H9 (cell line): ENCODE data around the gene LRRFIP2. TPM values are rescaled to one million over a fixed set of nuclear protein-coding genes. Genes with fewer than 3 reads are reported as not detected.

Source experiments
- DNase-seq: peaks from one replicate; pipeline ENCODE4 v3.0.0-alpha.2; 2017
- H2AFZ ChIP-seq: one replicate; pipeline ENCODE4 v1.6.1; 2013; ENCODE audit warnings: mild to moderate bottlenecking, low read length, control low read depth, moderate library complexity
- H2AK5ac ChIP-seq: 2 replicates; pipeline ENCODE4 v1.6.1; 2013; ENCODE audit warnings: low read length, control low read depth, mixed read lengths; ENCODE audit not compliant: insufficient read length
- H2BK120ac ChIP-seq: one replicate; pipeline ENCODE4 v1.6.1; 2013; ENCODE audit warnings: low read depth, mild to moderate bottlenecking, low read length, control low read depth, inconsistent platforms; ENCODE audit not compliant: poor library complexity, severe bottlenecking
- H2BK12ac ChIP-seq: 2 replicates; pipeline ENCODE4 v1.6.1; 2013; ENCODE audit warnings: low read length, control low read depth, mixed read lengths, low read depth; ENCODE audit not compliant: insufficient read length
- H2BK15ac ChIP-seq: 2 replicates; pipeline ENCODE4 v1.6.1; 2013; ENCODE audit warnings: low read depth, low read length, control low read depth
- H2BK20ac ChIP-seq: one replicate; pipeline ENCODE4 v1.6.1; 2013; ENCODE audit warnings: low read depth, mild to moderate bottlenecking, low read length, control low read depth, inconsistent platforms; ENCODE audit not compliant: poor library complexity, severe bottlenecking
- H2BK5ac ChIP-seq: 2 replicates; pipeline ENCODE4 v1.6.1; 2013; ENCODE audit warnings: low read length, control low read depth, mixed read lengths; ENCODE audit not compliant: insufficient read length
- H3K14ac ChIP-seq: 2 replicates; pipeline ENCODE4 v1.6.1; 2013; ENCODE audit warnings: low read length, control low read depth; ENCODE audit not compliant: insufficient read depth
- H3K18ac ChIP-seq: 2 replicates; pipeline ENCODE4 v1.6.1; 2013; ENCODE audit warnings: low read depth, mild to moderate bottlenecking, mixed read lengths, low read length, control low read depth; ENCODE audit not compliant: insufficient read length
- H3K23ac ChIP-seq: 2 replicates; pipeline ENCODE4 v1.6.1; 2013; ENCODE audit warnings: low read length, control low read depth, mixed read lengths, low read depth; ENCODE audit not compliant: insufficient read length
- H3K23me2 ChIP-seq: 2 replicates; pipeline ENCODE4 v1.6.1; 2013; ENCODE audit warnings: low read depth, mild to moderate bottlenecking, mixed read lengths, low read length, control low read depth; ENCODE audit not compliant: insufficient read length, poor library complexity, severe bottlenecking
- H3K27ac ChIP-seq: 2 replicates; pipeline ENCODE4 v1.5.1; 2013; ENCODE audit warnings: low read length, control low read depth, mixed read lengths, low read depth; ENCODE audit not compliant: insufficient read length
- H3K27me3 ChIP-seq: 2 replicates; pipeline ENCODE4 v1.6.1; 2013; ENCODE audit warnings: low read length, control low read depth, inconsistent platforms; ENCODE audit not compliant: insufficient read depth
- H3K4ac ChIP-seq: 2 replicates; pipeline ENCODE4 v1.6.1; 2013; ENCODE audit warnings: low read depth, mild to moderate bottlenecking, control low read depth, inconsistent platforms, low read length, moderate library complexity
- H3K4me1 ChIP-seq: 2 replicates; pipeline ENCODE4 v1.6.1; 2013; ENCODE audit warnings: low read length, control low read depth, inconsistent platforms; ENCODE audit not compliant: insufficient read depth
- H3K4me2 ChIP-seq: 2 replicates; pipeline ENCODE4 v1.6.1; 2013; ENCODE audit warnings: low read length, control low read depth, mixed read lengths; ENCODE audit not compliant: insufficient read length, insufficient read depth
- H3K56ac ChIP-seq: 2 replicates; pipeline ENCODE4 v1.6.1; 2013; ENCODE audit warnings: low read depth, mild to moderate bottlenecking, mixed read lengths, low read length, control low read depth; ENCODE audit not compliant: insufficient read length
- H3K79me1 ChIP-seq: 2 replicates; pipeline ENCODE4 v1.6.1; 2013; ENCODE audit warnings: low read depth, mild to moderate bottlenecking, moderate library complexity, low read length, control low read depth, inconsistent platforms; ENCODE audit not compliant: insufficient read depth, poor library complexity, severe bottlenecking
- H3K79me2 ChIP-seq: 2 replicates; pipeline ENCODE4 v1.6.1; 2013; ENCODE audit warnings: low read length, control low read depth, inconsistent platforms; ENCODE audit not compliant: insufficient read depth
- H3K9ac ChIP-seq: 2 replicates; pipeline ENCODE4 v1.6.1; 2013; ENCODE audit warnings: low read length, control low read depth, mixed read lengths; ENCODE audit not compliant: insufficient read length; ENCODE audit errors: extremely low read depth
- H3K9me3 ChIP-seq: one replicate; pipeline ENCODE4 v1.6.1; 2013; ENCODE audit warnings: low read depth, low read length, inconsistent platforms; ENCODE audit not compliant: control insufficient read depth
- H3T11ph ChIP-seq: one replicate; pipeline ENCODE4 v1.6.1; 2013; ENCODE audit warnings: mild to moderate bottlenecking, low read length, control low read depth, inconsistent platforms
- H4K20me1 ChIP-seq: one replicate; pipeline ENCODE4 v1.6.1; 2013; ENCODE audit not compliant: control insufficient read depth, insufficient read length, insufficient read depth
- H4K5ac ChIP-seq: 2 replicates; pipeline ENCODE4 v1.6.1; 2013; ENCODE audit warnings: low read depth, mild to moderate bottlenecking, mixed read lengths, low read length, control low read depth; ENCODE audit not compliant: insufficient read length
- H4K8ac ChIP-seq: replicated peaks from 2 replicates; pipeline ENCODE4 v1.6.1; 2013; ENCODE audit warnings: low read length, control low read depth, mixed read lengths, low read depth; ENCODE audit not compliant: insufficient read length
- H4K91ac ChIP-seq: 2 replicates; pipeline ENCODE4 v1.6.1; 2013; ENCODE audit warnings: low read depth, mild to moderate bottlenecking, moderate library complexity, mixed read lengths, low read length, control low read depth; ENCODE audit not compliant: insufficient read length
- H3K27ac Mint-ChIP-seq, 3 experiments: 2 replicates in 2 of 3; 3 replicates in 1 of 3; pipeline ENCODE4 v1.8.0; 2020 to 2021; ENCODE audit warnings: mixed read lengths in 3 of 3, mild to moderate bottlenecking in 1 of 3, moderate library complexity in 1 of 3
- H3K27me3 Mint-ChIP-seq: 2 replicates; pipeline ENCODE4 v1.8.0; 2021; ENCODE audit warnings: low read depth, mild to moderate bottlenecking, moderate library complexity, mixed read lengths
- H3K36me3 Mint-ChIP-seq, 3 experiments: 2 replicates in 2 of 3; 3 replicates in 1 of 3; pipeline ENCODE4 v1.8.0; 2020 to 2021; ENCODE audit warnings: low read depth in 3 of 3, mixed read lengths in 3 of 3; ENCODE audit not compliant: insufficient read depth in 1 of 3
- H3K4me1 Mint-ChIP-seq, 2 experiments: 2 replicates each; pipeline ENCODE4 v1.8.0; 2020; ENCODE audit warnings: mixed read lengths in 2 of 2
- H3K4me3 Mint-ChIP-seq, 2 experiments: 2 replicates in 1 of 2; 3 replicates in 1 of 2; pipeline ENCODE4 v1.8.0; 2020 to 2021; ENCODE audit warnings: mild to moderate bottlenecking in 2 of 2, mixed read lengths in 2 of 2, moderate library complexity in 1 of 2
- H3K9me3 Mint-ChIP-seq, 2 experiments: 2 replicates in 1 of 2; 3 replicates in 1 of 2; pipeline ENCODE4 v1.8.0; 2020; ENCODE audit warnings: mild to moderate bottlenecking in 2 of 2, mixed read lengths in 2 of 2, moderate library complexity in 1 of 2
- WGBS: extraction: QIAGEN DNeasy Blood & Tissue Kit; methylation state at CpG from one replicate; pipeline ENCODE4 v1.1.7; 2013; ENCODE audit warnings: missing lambda C conversion rate, low lambda C conversion rate, mixed read lengths; ENCODE audit not compliant: insufficient read length; ENCODE audit errors: extremely low coverage; 5-methylcytosine and 5-hydroxymethylcytosine counted together
- total RNA-seq: library from RNA; stranded (reverse); gene quantifications from 2 replicates; pipeline ENCODE4 v1.2.1, GENCODE V29; 2021
- TF ChIP-seq, protein P1 (sequence below): fragments of 200-600 bp; sonication (generic); conservative IDR thresholded peaks from 3 replicates; pipeline ENCODE4 v1.8.0; 2021; ENCODE audit warnings: antibody characterized with exemption, mild to moderate bottlenecking

Gene LRRFIP2
- total RNA-seq, 1 experiment from 2014 or later: 30.7 TPM

DNA sequence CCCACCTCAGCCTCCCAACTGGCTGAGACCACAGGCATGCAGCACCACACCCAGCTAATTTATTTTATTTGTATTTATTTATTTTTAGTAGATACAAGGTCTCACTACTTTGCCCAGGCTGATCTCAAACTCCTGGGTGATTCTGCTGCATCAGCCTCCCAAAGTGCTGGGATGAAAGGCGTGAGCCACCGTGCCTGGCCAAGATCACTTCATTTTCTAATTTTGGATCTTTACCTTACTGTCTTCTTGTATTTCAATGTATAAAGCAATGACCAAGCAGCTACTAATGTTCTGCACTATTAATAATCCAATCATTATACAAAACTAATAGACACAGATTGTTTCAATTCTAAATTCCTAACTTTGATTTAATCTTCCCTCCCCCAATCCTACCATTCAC is 56.2 kb downstream of the LRRFIP2 start:
- H3K4me1 Mint-ChIP-seq: no peaks in the 10 kb centered on the region
- Histone ChIP-seq H4K20me1 (no peaks in the 10 kb centered on the region), H3K4ac (no peak overlapping the region)

More for the DNA sequence above, 56.2 kb downstream of the LRRFIP2 start:
- Histone ChIP-seq H3K27me3 (no peaks in the 10 kb centered on the region), H3K56ac (no peak overlapping the region), H2BK15ac (no peak overlapping the region), H3K79me2 (no peaks in the 10 kb centered on the region), H4K91ac (no peak overlapping the region), H3T11ph (no peak overlapping the region), H3K9ac (no peak overlapping the region), H3K9me3 (no peaks in the 10 kb centered on the region), H2BK5ac (no peak overlapping the region), H4K8ac (no peak overlapping the region), H2BK120ac (no peak overlapping the region), H3K27ac (no peak overlapping the region), H3K18ac (no peak overlapping the region), H2BK12ac (no peak overlapping the region), H4K5ac (no peak overlapping the region), H3K23ac (no peak overlapping the region), H3K4me1 (no peaks in the 10 kb centered on the region), H3K79me1 (no peaks in the 10 kb centered on the region), H2AK5ac (no peak overlapping the region), H3K4me2 (no peak overlapping the region), H3K23me2 (no peaks in the 10 kb centered on the region), H2AFZ (no peak overlapping the region), H3K14ac (no peak overlapping the region), H2BK20ac (no peak overlapping the region)
- DNase-seq: no peak
- H3K36me3 Mint-ChIP-seq: peaks cover 4 to 6% (median 4%) of the 10 kb centered on the region in 3 experiments; a peak in 6 of 7 replicates
- no peaks in the 10 kb centered on the region; a peak in 1 of 5 replicates for H3K9me3 Mint-ChIP-seq
- no CpG with 5 or more reads among the region's 2 CpGs for WGBS
- TF ChIP-seq, protein P1, sequence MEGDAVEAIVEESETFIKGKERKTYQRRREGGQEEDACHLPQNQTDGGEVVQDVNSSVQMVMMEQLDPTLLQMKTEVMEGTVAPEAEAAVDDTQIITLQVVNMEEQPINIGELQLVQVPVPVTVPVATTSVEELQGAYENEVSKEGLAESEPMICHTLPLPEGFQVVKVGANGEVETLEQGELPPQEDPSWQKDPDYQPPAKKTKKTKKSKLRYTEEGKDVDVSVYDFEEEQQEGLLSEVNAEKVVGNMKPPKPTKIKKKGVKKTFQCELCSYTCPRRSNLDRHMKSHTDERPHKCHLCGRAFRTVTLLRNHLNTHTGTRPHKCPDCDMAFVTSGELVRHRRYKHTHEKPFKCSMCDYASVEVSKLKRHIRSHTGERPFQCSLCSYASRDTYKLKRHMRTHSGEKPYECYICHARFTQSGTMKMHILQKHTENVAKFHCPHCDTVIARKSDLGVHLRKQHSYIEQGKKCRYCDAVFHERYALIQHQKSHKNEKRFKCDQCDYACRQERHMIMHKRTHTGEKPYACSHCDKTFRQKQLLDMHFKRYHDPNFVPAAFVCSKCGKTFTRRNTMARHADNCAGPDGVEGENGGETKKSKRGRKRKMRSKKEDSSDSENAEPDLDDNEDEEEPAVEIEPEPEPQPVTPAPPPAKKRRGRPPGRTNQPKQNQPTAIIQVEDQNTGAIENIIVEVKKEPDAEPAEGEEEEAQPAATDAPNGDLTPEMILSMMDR: no peak
- H3K27ac Mint-ChIP-seq: no peak overlapping the region; a peak in 2 of 7 replicates
- H3K4me3 Mint-ChIP-seq: no peak overlapping the region
- H3K27me3 Mint-ChIP-seq: no peaks in the 10 kb centered on the region
